GM21360 (cell line): ENCODE data around the gene ZNF175.

Experiments
- ATAC-seq: cut with Tn5 transposase; IDR thresholded peaks from one replicate; pipeline ENCODE4 v1.9.1; 2021; ENCODE audit warnings: mild to moderate bottlenecking, moderate library complexity; ENCODE audit not compliant: unreplicated experiment

ZNF175 gene

GRCh38 chr19:51587264-51588191, 16.4 kb downstream of the ZNF175 start:
- no peak for ATAC-seq

GRCh38 chr19:51589511-51589910, 18.4 kb downstream of the ZNF175 start:
- no peak for ATAC-seq

- ATAC-seq, result no peak
These were observed 19.4 kb downstream of the ZNF175 start for GRCh38 chr19:51590441-51590840.

- no peak for ATAC-seq
These were observed 21.4 kb downstream of the ZNF175 start for GRCh38 chr19:51592521-51592920.

GRCh38 chr19:51593138-51593890, 22.2 kb downstream of the ZNF175 start:
- no peak for ATAC-seq

- peak; percentile 95 for ATAC-seq
These were observed 23.1 kb downstream of the ZNF175 start for GRCh38 chr19:51593969-51594773.

GRCh38 chr19:51594774-51595109, 23.7 kb downstream of the ZNF175 start:
- ATAC-seq, result no peak

GRCh38 chr19:51595190-51596175, 24.4 kb downstream of the ZNF175 start:
- no peak for ATAC-seq

GRCh38 chr19:51598159-51598915, 27.3 kb downstream of the ZNF175 start:
- no peak for ATAC-seq

- ATAC-seq, result no peak
These were observed 28.0 kb downstream of the ZNF175 start for GRCh38 chr19:51599084-51599483.

GRCh38 chr19:51600940-51601580, 30.0 kb downstream of the ZNF175 start:
- no peak for ATAC-seq

- ATAC-seq, result no peak
These were observed 31.2 kb downstream of the ZNF175 start for GRCh38 chr19:51602189-51602854.

GRCh38 chr19:51607077-51607476, 36.0 kb downstream of the ZNF175 start:
- ATAC-seq, result peak; percentile 89

GRCh38 chr19:51607920-51608562, 37.0 kb downstream of the ZNF175 start:
- ATAC-seq, result no peak

GRCh38 chr19:51610576-51610975, 39.5 kb downstream of the ZNF175 start:
- ATAC-seq, result no peak

GRCh38 chr19:51614789-51615188, 43.7 kb downstream of the ZNF175 start:
- ATAC-seq, result no peak

GRCh38 chr19:51615991-51616390, 44.9 kb downstream of the ZNF175 start:
- no peak for ATAC-seq

GRCh38 chr19:51621178-51621577, 50.1 kb downstream of the ZNF175 start:
- ATAC-seq, result no peak
